ENCODE results near the gene WWC1.

WWC1 gene

DNA sequence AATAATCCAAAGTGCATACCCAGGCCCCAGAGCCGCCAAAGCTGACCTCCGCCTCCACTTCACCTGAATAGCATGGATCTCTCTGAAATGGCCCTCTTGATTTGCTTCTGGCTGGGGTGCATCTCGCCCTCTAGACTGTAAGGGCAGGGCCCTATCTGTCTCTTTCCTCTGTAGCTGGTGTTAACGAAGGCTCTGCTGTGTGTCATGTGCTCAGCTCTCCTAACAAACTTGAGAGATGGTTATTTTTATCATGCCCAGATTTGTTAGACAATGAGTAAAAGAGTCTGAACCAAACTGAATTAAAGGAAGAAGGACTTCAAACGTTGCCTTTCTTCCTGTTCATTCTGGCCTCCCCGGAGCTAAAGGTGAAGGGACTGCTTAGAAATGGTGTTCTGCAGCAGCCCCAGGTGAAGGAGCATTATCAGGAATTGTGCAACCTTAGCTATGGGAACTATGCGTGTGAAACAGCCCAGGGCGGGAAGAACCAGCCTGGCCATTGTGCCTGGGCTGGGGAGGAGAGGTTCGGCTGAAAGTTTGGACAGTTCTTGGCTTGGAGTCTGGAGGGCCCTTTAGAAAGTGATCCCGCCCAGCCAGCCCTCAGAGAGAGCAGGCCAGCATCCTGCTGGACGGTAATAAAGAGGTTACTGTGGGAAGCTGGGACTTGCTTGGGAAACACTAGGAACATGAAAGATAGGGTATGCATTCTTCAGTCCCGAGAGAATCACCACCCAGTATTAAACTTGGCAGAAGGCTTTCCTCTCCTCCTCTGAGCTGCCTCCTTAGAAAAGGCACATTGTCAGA lies 73.5 kb downstream of the WWC1 start:
- TF ChIP-seq POU2F2 (IDR thresholded peaks at IDR 0.05; ENCODE audit: low read depth, low read length) (no peak), POLR2A (IDR thresholded peaks at IDR 0.05; ENCODE audit: low read depth, low read length) (no peak), TAF1 (IDR thresholded peaks at IDR 0.05; ENCODE audit: low read depth, low read length) (no peak), SPI1 (IDR thresholded peaks at IDR 0.05; ENCODE audit: low read depth, low read length) (no peak), PAX5 (IDR thresholded peaks at IDR 0.05; ENCODE audit: insufficient read depth, low read length, severe bottlenecking) (no peak), POLR2AphosphoS5 (IDR thresholded peaks at IDR 0.05; ENCODE audit: low read depth, low read length) (no peak)
- FAIRE-seq (no peak), DNase-seq (ENCODE audit: insufficient read length, low spot score) (no peak)

DNA sequence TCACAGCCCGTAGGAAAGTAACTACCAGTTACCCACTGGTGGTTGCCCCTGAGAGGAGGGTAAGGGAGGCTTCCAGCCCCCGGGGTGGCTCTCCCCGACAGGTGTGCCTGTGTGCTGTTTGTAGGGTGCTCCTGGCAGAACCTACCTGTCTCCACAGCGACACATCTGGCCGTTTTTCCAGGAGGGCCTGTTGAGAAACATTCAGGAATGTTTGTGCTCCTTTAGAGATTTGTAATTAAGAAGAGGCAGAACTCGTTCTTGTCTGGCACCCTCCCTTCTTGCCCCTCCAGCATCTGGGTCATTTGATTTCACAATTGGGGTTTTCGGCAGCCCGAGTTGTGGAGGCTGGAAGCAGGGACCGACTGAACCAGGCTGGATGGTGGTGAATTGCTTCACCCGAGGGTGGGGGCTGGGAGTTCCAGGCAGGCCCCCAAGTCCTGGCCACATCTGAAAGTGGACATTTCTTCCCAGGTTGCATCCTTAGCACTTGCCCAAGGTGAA lies 74.2 kb downstream of the WWC1 start:
- no peak for TF ChIP-seq TAF1 (IDR thresholded peaks at IDR 0.05; ENCODE audit: low read depth, low read length)
- no peak for TF ChIP-seq POU2F2 (IDR thresholded peaks at IDR 0.05; ENCODE audit: low read depth, low read length)
- no peak for TF ChIP-seq SPI1 (IDR thresholded peaks at IDR 0.05; ENCODE audit: low read depth, low read length)
- TF ChIP-seq POLR2AphosphoS5 (IDR thresholded peaks at IDR 0.05; ENCODE audit: low read depth, low read length): no peak
- no peak for TF ChIP-seq PAX5 (IDR thresholded peaks at IDR 0.05; ENCODE audit: insufficient read depth, low read length, severe bottlenecking)
- TF ChIP-seq POLR2A (IDR thresholded peaks at IDR 0.05; ENCODE audit: low read depth, low read length): no peak
- no peak for DNase-seq (ENCODE audit: insufficient read length, low spot score)
- no peak for FAIRE-seq

DNA sequence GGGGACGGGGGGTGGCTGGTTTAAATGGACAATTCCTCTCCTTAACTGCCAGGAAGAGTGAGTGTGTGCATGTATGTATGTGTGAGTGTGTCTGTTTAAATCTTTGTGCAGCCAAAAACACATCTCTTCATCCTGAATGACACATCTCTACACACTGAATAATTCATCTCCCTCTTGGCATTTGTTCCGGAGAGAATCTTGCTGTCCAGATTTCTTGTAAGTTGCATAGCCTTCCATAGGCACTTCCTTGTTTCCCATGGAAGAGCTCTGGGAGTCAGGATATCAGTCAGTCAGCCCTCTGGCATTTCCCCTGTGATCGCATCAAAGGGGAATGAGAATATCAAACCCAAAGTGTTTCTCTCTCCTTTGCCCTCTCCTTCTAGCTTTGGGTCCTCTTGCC lies 74.7 kb downstream of the WWC1 start:
- TF ChIP-seq TAF1 (IDR thresholded peaks at IDR 0.05; ENCODE audit: low read depth, low read length) (no peak), POLR2A (IDR thresholded peaks at IDR 0.05; ENCODE audit: low read depth, low read length) (no peak), SPI1 (IDR thresholded peaks at IDR 0.05; ENCODE audit: low read depth, low read length) (no peak), POLR2AphosphoS5 (IDR thresholded peaks at IDR 0.05; ENCODE audit: low read depth, low read length) (no peak), PAX5 (IDR thresholded peaks at IDR 0.05; ENCODE audit: insufficient read depth, low read length, severe bottlenecking) (no peak), POU2F2 (IDR thresholded peaks at IDR 0.05; ENCODE audit: low read depth, low read length) (no peak)
- FAIRE-seq (no peak), DNase-seq (ENCODE audit: insufficient read length, low spot score) (no peak)

DNA sequence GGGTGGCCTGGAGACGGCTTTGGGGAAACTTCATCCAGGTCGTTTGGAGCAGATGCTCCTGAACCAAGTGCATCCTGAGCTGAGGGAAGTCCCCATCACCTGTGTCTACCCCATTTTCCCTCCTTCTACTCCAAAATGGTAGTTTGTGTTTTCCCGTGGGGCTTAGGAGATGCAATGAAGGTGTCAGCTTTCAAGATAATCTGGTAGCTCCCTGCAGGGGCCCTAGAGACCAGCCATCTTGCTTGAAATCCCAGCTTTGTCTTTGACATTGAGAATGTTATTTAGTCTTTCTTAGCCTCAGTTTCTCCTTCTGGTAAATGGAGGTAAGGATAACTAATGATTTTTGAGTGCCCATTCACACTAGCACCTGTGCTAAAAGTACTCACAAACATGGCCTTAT lies 77.4 kb downstream of the WWC1 start:
- DNase-seq (ENCODE audit: insufficient read length, low spot score) (no peak), FAIRE-seq (no peak)
- TF ChIP-seq POLR2AphosphoS5 (IDR thresholded peaks at IDR 0.05; ENCODE audit: low read depth, low read length) (no peak), POU2F2 (IDR thresholded peaks at IDR 0.05; ENCODE audit: low read depth, low read length) (no peak), TAF1 (IDR thresholded peaks at IDR 0.05; ENCODE audit: low read depth, low read length) (no peak), SPI1 (IDR thresholded peaks at IDR 0.05; ENCODE audit: low read depth, low read length) (no peak), PAX5 (IDR thresholded peaks at IDR 0.05; ENCODE audit: insufficient read depth, low read length, severe bottlenecking) (no peak), POLR2A (IDR thresholded peaks at IDR 0.05; ENCODE audit: low read depth, low read length) (no peak)

DNA sequence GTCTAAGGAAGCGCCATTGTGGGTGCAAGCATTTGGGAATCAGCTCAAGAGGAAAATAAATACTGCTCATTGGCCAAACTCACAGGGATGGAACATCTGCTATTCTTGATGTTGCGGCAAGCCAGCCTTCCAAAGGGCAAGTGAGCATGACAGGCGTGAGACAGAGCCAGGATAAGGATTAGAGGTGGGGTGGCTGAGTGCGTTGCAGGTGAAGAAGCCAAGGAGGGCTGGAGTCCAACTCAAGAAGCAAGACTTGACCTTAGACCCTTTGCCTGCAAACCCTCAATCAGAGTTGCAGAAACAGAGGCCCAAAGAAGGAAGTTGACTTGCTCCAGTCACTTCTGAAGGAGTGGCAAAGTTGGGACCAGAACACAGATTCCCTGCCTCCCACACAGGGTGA lies 79.4 kb downstream of the WWC1 start:
- TF ChIP-seq SPI1 (IDR thresholded peaks at IDR 0.05; ENCODE audit: low read depth, low read length) (no peak), POLR2AphosphoS5 (IDR thresholded peaks at IDR 0.05; ENCODE audit: low read depth, low read length) (no peak), PAX5 (IDR thresholded peaks at IDR 0.05; ENCODE audit: insufficient read depth, low read length, severe bottlenecking) (no peak), POU2F2 (IDR thresholded peaks at IDR 0.05; ENCODE audit: low read depth, low read length) (no peak), POLR2A (IDR thresholded peaks at IDR 0.05; ENCODE audit: low read depth, low read length) (no peak), TAF1 (IDR thresholded peaks at IDR 0.05; ENCODE audit: low read depth, low read length) (no peak)
- DNase-seq (ENCODE audit: insufficient read length, low spot score) (no peak), FAIRE-seq (no peak)

DNA sequence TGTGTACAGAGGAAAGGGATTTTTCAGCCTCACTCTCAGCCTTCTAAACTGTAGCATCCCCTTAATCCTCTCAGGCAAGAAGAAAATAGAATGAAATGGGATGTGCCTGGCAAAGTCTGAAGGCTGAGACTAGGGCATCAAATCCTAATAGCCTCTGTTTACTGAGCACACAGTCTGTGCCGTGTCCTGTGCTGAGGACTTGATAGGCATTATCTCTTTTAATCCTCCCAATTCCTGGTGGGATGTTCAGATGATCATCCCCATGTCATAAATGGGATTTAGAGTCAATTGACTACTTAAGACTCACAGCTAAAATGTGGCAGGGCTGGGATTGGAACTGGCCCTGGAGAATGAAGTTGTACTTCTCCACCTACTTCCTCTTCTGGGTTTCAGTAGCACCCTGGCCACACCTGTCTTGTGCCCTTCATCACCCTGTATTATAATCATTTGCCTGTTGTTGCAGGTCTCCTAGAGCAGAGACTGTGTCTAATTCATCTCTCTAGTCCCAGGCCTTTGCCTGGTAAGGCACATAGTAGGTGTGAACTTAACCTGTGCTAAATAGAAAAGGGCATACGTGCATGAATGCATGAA lies 81.0 kb downstream of the WWC1 start:
- no peak for DNase-seq (ENCODE audit: insufficient read length, low spot score)
- peak; percentile 65 for FAIRE-seq
- TF ChIP-seq POLR2AphosphoS5 (IDR thresholded peaks at IDR 0.05; ENCODE audit: low read depth, low read length): no peak
- no peak for TF ChIP-seq SPI1 (IDR thresholded peaks at IDR 0.05; ENCODE audit: low read depth, low read length)

DNA sequence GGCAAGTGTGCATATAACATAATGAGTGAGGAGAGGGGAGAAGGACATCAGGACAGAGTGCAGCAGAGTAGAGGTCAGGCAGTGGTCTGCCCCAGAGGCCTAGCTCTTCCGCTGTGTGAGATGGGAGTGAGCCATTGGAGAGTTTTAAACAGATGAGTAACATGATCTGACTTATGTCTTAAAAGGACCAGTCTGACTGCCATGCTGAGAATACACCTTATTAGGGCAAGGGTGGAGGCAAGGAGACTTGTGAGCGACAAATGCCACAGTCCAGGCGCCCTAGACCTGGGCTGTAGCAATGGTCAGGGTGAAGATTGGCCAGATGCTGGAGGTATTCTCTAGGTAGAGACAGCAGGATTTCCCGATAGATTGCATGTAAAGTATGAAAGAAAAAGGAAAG lies 83.1 kb downstream of the WWC1 start:
- TF ChIP-seq POLR2AphosphoS5 (IDR thresholded peaks at IDR 0.05; ENCODE audit: low read depth, low read length): no peak
- TF ChIP-seq POLR2A (IDR thresholded peaks at IDR 0.05; ENCODE audit: low read depth, low read length): no peak
- no peak for TF ChIP-seq TAF1 (IDR thresholded peaks at IDR 0.05; ENCODE audit: low read depth, low read length)
- TF ChIP-seq SPI1 (IDR thresholded peaks at IDR 0.05; ENCODE audit: low read depth, low read length): no peak
- TF ChIP-seq PAX5 (IDR thresholded peaks at IDR 0.05; ENCODE audit: insufficient read depth, low read length, severe bottlenecking): no peak
- TF ChIP-seq POU2F2 (IDR thresholded peaks at IDR 0.05; ENCODE audit: low read depth, low read length): no peak
- DNase-seq (ENCODE audit: insufficient read length, low spot score) (no peak), FAIRE-seq (no peak)

DNA sequence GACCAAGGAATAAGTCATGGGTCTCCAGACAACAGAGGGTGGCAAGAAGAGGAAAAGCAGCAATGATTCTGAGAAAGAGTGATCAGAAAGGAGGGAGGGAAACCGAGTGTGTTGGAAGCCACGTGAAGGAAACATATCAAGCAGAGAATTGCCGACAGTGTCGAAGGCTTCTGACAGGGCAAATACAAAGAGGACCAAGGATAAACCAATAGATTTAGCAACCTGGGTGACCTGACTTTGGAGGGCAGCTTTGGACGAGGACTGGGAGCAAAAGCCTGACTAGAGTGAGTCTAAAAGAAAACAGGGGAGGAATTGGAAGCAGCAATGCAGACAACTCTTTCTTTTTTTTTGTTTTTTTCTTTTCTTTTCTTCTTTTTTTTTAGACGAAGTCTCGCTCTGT lies 83.8 kb downstream of the WWC1 start:
- TF ChIP-seq POU2F2 (IDR thresholded peaks at IDR 0.05; ENCODE audit: low read depth, low read length): no peak
- no peak for TF ChIP-seq TAF1 (IDR thresholded peaks at IDR 0.05; ENCODE audit: low read depth, low read length)
- TF ChIP-seq SPI1 (IDR thresholded peaks at IDR 0.05; ENCODE audit: low read depth, low read length): no peak
- TF ChIP-seq POLR2AphosphoS5 (IDR thresholded peaks at IDR 0.05; ENCODE audit: low read depth, low read length): no peak
- TF ChIP-seq PAX5 (IDR thresholded peaks at IDR 0.05; ENCODE audit: insufficient read depth, low read length, severe bottlenecking): no peak
- no peak for TF ChIP-seq POLR2A (IDR thresholded peaks at IDR 0.05; ENCODE audit: low read depth, low read length)
- FAIRE-seq (no peak), DNase-seq (ENCODE audit: insufficient read length, low spot score) (no peak)

DNA sequence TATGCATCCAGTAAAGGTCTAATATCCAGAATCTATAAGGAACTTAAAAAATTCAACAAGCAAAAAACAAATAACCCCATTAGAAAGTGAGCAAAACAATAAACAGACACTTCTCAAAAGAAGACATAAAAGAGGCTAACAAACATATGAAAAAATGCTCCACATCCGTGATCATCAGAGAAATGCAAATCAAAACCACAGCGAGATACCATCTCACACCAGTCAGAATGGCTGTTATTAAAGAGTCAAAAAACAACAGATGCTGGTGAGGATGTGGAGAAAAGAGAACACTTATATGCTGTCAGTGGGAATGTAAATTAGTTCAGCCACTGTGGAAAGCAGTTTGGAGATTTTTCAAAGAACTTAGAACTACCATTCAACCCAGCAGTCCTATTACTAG lies 86.1 kb downstream of the WWC1 start:
- no peak for FAIRE-seq
- no peak for DNase-seq (ENCODE audit: insufficient read length, low spot score)
- no peak for TF ChIP-seq POLR2AphosphoS5 (IDR thresholded peaks at IDR 0.05; ENCODE audit: low read depth, low read length)
- no peak for TF ChIP-seq TAF1 (IDR thresholded peaks at IDR 0.05; ENCODE audit: low read depth, low read length)
- TF ChIP-seq SPI1 (IDR thresholded peaks at IDR 0.05; ENCODE audit: low read depth, low read length): no peak
- no peak for TF ChIP-seq POU2F2 (IDR thresholded peaks at IDR 0.05; ENCODE audit: low read depth, low read length)
- TF ChIP-seq POLR2A (IDR thresholded peaks at IDR 0.05; ENCODE audit: low read depth, low read length): no peak
- no peak for TF ChIP-seq PAX5 (IDR thresholded peaks at IDR 0.05; ENCODE audit: insufficient read depth, low read length, severe bottlenecking)

All from GM12891 (cell line).